ENCODE data around the gene SPECC1L.

DNA sequence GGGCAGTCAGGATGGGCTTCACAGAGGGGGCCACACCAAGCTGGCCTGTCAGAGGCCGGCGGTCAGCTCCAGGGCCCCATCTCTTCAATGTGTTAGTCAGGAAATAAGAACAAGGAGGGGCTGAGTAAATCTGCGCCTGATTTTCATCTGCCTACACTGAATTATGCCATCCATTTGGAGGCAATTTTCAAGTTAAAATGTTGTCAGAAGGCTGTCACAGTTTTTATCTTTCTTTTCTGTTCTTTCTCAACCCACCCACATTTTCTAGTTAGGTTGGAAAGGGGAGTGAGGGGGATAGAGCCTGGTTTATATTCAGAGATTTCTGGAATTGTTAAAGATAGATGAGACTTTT, 175.6 kb downstream of the SPECC1L start:
- TF ChIP-seq, protein P1, sequence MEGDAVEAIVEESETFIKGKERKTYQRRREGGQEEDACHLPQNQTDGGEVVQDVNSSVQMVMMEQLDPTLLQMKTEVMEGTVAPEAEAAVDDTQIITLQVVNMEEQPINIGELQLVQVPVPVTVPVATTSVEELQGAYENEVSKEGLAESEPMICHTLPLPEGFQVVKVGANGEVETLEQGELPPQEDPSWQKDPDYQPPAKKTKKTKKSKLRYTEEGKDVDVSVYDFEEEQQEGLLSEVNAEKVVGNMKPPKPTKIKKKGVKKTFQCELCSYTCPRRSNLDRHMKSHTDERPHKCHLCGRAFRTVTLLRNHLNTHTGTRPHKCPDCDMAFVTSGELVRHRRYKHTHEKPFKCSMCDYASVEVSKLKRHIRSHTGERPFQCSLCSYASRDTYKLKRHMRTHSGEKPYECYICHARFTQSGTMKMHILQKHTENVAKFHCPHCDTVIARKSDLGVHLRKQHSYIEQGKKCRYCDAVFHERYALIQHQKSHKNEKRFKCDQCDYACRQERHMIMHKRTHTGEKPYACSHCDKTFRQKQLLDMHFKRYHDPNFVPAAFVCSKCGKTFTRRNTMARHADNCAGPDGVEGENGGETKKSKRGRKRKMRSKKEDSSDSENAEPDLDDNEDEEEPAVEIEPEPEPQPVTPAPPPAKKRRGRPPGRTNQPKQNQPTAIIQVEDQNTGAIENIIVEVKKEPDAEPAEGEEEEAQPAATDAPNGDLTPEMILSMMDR (IDR thresholded peaks at IDR 0.05): no peak
- TF ChIP-seq POLR2A (IDR thresholded peaks at IDR 0.05; ENCODE audit: low read depth): no peak
